Measurements from ENCODE around the gene DKK3.

The DKK3 gene

DNA sequence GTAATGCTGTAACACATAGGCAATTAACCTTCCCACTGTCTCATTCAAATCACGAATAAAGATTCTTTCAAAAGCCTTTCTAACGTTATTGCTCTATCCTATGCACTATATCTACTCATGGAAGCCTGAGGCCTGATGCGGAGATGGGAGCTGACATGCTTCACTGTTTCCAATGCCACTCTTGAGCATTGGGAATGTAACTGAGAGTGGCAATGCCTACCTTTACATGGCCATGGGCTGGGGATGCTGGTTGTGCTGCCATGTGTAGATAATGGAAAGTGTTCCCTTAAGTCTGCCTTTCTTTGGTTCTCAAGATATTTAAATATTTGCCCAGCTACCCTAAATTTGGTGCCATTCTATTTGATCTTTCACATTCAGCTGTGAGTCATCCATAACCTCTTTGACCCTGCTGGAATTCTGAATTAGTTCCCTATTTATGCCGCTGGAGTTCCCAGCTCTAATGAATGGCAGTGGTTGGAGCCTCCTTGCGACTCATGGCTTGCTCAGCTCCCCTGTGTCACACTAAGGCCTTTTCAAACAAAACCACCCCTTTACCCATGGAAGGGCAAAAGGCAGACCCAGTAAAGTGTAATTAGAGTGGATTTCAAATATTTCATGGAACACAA lies 21.4 kb upstream of the DKK3 start:
- DNase-seq = no peak

- DNase-seq = no peak
Observed at GRCh38 chr11:12029119-12029518, 20.7 kb upstream of the DKK3 start.

DNA sequence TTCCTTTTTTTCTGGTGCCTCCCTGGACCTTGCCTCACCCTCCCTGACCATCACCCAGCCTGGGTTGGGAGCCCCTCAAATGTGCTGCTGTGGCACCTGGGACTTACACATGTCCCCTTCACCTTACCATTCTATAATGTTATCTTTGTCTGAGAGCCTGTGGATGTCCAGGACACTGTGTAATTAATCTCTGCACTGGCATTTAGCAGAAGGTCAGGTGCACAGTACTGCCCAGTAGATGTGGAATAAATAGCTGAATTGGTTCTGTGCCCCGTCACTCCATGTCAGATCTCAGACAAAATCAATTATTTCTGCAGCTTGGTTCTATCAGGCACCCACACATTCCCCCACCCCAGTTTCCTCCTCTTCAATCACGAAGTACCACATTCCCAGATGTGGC lies 19.9 kb upstream of the DKK3 start:
- DNase-seq = no peak

- DNase-seq = no peak
Observed at GRCh38 chr11:12026331-12027211, 18.1 kb upstream of the DKK3 start.

DNA sequence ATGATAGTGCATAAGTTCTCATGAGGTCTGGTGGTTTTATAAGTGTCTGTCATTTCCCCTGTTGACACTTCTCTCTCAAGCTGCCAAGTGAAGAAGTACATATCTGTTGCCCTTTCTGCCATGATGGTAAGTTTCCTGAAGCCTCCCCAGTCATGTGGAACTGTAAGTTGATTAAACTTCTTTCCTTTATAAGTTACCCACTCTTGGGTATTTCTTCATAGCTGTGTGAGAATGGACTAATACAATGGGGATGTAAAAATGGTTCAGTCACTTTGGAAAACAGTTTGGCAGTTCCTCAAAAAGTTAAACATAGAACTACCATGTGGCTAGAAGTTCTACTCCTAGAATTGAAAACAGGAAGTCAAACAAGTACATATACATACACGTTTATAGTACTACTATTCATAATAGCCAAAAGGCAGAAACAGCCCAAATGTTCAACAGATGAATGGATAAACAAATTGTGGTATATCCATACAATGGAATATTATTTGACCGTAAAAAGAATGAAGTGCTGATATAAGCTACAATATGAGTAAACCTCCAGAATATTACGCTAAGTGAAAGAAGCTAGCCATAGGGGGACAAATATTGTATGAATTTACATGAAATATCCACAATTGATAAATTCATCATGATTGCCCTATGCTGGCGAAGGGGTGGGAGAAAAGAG lies 16.0 kb upstream of the DKK3 start:
- DNase-seq = no peak

- DNase-seq = no peak
Observed at GRCh38 chr11:12023015-12023414, 14.6 kb upstream of the DKK3 start.

- DNase-seq = no peak
Observed at GRCh38 chr11:12020546-12020945, 12.1 kb upstream of the DKK3 start.

DNA sequence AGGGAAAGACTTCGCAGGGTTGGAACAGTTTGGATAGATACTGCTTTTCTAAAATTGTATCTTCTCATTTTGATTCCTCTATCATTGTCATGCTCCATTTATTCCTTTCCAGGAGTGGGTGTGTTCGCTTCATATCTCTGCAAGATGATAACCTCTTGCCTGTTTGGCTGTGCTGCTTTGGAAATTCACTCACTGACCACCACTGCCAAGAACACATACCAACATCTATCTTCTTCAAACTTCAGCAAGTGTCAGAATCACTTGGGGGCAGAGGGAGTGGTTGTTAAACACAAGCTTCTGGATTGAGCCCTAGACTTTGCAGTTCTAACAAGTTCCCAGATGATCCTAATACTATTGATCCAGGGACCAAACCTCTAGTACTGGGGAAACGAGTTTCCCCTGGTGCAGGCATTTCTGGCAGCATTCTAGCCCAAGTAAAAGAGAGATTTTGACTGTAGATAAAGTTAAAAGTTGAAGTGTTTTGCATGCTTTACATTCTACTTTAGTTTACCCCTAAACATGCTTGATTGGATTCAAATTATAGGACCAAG lies 11.5 kb upstream of the DKK3 start:
- no peak for DNase-seq

GRCh38 chr11:12019337-12019736 lies 10.9 kb upstream of the DKK3 start:
- no peak for DNase-seq

DNA sequence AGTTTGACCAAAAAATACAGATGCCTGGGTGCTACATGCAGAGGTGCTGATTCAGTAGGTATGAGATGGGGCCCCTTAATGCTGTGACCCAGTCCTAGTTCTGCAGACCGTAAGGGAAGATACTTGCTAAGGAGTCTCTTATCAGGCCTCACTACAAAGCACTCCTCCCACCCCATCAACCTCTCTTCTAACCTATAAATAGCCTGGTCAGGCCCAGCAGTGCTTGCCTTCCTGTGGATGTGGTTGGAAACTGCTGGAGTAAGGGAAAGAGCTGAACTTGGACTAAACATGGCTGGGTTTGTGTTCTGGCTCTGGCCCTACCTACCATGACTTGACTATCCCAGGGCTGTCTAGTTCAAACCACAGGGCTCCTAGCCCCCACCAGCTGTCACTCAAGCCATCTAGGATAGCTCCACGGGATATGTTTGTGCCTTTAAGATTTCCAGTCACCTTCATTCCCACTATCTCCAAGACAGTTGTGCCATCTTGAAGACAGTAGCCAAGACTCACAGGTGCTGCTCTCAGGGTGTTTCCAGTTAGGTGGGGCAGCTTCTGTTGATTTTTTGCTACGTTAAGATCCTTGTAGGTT lies 9.5 kb upstream of the DKK3 start:
- DNase-seq = no peak

GRCh38 chr11:12017243-12017678 lies 8.8 kb upstream of the DKK3 start:
- DNase-seq = no peak

- no peak for DNase-seq
Observed at GRCh38 chr11:12016246-12016645, 7.8 kb upstream of the DKK3 start.

DNA sequence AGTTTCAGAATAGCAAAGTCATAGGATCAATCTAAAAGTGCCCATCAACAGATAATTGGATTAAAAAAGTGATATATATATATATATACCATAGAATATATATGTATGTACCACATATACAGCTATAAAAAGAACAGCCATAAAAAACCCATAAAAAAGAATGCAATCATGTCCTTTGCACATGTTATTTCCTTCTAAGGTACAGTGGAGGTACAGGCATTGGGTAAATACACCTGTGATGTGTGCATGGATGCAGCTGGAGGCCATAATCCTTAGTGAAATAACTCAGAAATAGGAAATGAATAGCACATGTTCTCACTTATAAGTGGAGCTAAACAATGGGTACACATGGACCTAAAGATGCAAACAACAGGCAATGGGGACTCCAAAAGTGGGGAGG lies 7.1 kb upstream of the DKK3 start:
- DNase-seq = no peak

DNA sequence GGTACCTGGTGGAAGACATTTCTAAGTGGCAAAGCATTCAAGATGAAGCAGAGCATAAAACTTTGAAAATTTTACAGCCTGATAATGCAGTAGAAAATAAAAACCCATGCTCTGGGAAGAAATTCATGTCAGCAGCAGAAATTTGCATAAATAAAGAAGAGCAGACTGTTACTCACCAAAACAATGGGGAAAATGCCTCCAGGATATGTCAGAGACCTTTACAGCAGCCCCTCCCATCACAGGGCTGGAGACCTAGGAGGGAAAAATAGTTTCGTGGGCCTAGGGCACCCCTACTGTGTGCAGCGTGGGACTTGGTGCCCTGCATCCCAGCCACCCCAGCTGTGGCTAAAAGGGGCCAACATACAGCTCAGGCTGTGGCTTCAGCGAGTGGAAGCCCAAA lies 5.4 kb upstream of the DKK3 start:
- no peak for DNase-seq

DNA sequence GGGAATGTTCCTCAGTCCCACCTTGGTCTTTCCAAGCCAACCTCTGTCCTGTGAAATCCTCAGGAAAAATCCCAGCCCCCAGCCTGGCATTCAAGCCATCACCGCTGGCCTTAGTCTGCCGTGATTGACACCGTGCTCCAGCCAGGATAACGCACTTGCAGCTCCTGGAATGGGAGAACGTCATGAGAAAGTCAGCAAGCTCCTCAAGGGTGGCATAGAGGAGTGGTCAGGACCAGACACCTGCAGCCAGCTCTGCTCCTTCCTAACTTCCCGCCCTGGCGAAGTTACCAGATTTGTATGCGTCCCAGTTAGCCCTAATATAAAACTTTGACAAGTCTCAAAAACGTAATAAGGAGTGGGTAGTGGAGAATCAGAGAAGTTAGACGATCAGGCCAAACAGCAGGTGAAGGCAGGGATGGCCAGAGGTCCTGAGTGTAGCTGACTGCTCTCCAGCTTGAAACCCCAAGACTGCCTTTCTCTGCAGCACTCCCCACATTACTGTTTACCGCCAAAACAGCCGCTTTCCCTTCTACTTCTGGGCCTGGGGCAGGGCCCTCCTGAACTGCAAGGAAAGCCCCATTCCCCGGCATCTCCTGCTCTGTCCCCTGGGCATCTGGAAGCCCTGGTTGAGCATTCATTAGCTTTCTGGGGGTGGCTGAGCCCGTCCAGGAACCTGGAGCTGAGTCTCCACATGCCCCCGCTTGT lies 1.3 kb upstream of the DKK3 start:
- no peak for DNase-seq

- DNase-seq = no peak
Observed at GRCh38 chr11:12008790-12009616, 577 bp upstream of the DKK3 start.

DNA sequence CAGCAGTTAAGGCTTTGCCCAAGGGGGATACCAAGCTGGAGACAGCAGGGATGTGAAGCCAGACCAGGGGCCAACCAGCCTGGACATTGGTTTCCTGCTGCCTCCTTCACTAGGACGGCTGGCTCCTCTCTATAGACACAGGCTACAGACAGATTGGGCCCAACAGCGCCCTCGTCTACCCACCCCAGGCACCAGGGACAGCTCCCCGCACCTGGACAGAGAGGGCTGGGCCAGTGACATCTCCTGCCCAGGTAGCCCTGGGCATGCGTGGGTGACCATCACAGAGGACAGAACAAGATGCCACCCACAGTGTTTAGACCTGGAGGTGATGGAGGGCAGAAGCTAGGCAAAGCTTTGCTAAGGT lies 1.2 kb downstream of the DKK3 start:
- no peak for DNase-seq

DNA sequence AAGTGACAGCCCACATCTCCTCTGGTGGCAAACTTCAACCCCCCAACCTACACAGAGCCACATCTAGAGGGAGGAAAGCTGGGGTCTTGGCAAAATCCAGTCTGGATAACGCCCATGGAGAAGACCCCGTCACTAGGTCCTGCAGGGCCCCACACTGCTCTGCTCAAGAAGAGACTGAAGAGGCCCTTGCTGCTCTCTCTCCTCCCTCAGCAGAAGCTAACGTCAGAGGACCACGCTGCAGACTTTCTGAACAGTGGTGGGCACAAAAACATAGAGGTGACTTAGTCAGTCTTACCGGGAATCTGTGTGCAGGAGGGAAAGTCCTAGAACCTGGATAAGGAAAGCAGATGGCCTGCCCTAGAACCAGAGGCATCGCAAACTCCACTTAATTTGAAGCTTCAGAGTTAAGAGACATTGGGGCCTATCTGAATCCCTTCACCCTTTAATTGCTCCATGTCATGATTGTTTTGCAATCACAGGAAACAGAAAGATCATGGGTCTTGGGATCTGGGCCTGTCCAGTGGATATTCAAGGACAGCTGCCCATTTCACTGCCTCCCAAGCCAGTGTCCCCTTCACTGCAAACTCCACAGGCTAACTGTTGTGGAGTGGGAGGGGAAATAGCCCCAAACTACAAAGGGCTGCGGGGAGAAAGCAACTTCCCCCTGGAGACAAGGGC lies 1.7 kb downstream of the DKK3 start:
- no peak for DNase-seq

DNA sequence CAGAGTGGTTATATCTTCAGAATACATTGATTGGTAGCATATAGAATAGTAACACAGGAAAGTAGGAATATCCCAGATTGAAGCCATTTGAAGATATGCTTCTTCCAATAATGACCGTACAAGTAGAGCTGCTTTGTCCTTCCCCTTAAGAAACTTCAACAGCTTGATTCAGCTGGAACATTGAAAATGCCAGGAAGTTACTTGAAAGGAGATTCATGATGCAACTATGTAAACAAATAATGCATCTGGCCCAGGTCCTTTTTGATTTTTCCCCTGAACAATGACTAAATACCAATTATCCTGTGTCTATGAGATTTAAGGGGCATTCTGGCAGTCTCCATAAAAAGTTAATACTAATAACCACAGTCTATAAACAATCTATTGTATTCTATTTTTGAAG lies 3.0 kb downstream of the DKK3 start:
- no peak for DNase-seq

GRCh38 chr11:12005061-12005460 lies 3.4 kb downstream of the DKK3 start:
- no peak for DNase-seq

DNA sequence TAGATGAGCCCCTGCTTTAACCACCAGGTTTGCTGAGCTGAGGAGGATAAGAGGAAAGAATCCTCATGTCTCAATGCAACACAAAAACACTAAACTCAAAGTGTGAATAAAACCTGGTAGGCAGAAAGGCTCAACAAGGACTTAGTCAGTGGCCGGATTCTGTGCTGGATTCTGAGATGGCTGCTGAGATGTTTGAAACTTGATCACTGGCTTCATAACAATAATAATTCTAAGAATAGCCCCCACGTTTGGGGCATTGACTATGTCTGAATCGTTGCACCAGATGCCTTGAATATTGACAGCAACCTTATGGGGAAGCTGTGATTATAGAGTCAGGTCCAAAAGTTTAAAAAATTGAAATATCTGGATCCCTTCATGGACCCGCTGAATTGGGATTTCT lies 4.6 kb downstream of the DKK3 start:
- no peak for DNase-seq
